ENCODE data around the gene CADPS2. TPM values are rescaled to one million over a fixed set of nuclear protein-coding genes. Genes with fewer than 3 reads are reported as not detected.

Gene CADPS2
- total RNA-seq (ENCODE audit: low replicate concordance): 6.6 and 10.1 TPM in 2 replicates
- long read RNA-seq, partial matches to known transcripts: 1 of 6 reads
- long read RNA-seq, other reads (novel, unspliced or antisense): 5 of 6 reads

DNA sequence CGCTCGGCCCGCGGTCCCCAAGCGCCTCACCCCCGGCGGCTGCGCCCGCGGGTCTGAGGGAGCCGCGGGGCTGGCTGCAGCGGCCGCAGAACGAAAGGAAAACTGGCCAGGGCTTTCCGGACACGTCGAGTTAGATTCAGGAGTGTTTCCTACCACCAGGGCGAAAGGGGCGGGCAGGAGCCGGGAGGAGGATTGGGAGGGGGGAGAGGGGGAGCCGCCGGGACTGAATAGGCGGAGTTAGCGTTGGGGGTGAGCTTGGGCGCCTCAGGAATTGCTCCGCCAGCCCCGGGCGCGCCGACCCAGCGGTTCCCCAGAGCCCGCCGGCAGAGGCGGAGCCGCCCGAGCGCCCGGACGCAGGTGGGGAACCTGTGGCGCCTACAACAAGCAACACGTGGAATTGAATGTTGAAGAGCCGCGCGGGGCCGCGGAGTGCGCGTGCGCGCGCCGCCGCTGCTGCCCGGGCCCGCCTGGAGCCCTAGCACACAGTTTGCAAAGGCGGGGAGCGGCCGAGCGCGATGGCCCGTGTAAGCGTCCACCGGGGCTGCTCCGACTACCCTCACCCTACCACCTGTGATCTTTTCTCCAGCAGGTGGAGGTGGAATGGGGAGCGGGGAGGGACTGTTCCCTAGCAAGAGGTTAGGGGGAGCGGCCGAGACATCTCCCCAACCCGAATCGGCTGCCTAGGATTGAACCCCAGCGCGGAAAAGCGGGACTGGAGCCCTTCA, at the start of gene CADPS2:
TSS of gene CADPS2 (minus strand) at position 104 of the 725 bp plus-strand sequence. CDS start 123 bp downstream, outside the sequence.
- TF ChIP-seq, protein P1, sequence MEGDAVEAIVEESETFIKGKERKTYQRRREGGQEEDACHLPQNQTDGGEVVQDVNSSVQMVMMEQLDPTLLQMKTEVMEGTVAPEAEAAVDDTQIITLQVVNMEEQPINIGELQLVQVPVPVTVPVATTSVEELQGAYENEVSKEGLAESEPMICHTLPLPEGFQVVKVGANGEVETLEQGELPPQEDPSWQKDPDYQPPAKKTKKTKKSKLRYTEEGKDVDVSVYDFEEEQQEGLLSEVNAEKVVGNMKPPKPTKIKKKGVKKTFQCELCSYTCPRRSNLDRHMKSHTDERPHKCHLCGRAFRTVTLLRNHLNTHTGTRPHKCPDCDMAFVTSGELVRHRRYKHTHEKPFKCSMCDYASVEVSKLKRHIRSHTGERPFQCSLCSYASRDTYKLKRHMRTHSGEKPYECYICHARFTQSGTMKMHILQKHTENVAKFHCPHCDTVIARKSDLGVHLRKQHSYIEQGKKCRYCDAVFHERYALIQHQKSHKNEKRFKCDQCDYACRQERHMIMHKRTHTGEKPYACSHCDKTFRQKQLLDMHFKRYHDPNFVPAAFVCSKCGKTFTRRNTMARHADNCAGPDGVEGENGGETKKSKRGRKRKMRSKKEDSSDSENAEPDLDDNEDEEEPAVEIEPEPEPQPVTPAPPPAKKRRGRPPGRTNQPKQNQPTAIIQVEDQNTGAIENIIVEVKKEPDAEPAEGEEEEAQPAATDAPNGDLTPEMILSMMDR (conservative IDR thresholded peaks at IDR 0.05): peak; percentile 59
- no peaks in the 10 kb centered on the region for H3K36me3 Mint-ChIP-seq
- peak within 1 kb of the TSS; percentile 74 for H3K27ac Mint-ChIP-seq
- DNase-seq (ENCODE audit: extremely low spot score, unreplicated experiment): peak; percentile 82
- peak within 1 kb of the TSS; percentile 93 for H3K4me3 Mint-ChIP-seq
- H3K4me1 Mint-ChIP-seq (ENCODE audit: unreplicated experiment): peaks cover 17% of the 10 kb centered on the region
- peaks cover 48% of the 10 kb centered on the region for H3K27me3 Mint-ChIP-seq
- no peaks in the 10 kb centered on the region for H3K9me3 Mint-ChIP-seq

DNA sequence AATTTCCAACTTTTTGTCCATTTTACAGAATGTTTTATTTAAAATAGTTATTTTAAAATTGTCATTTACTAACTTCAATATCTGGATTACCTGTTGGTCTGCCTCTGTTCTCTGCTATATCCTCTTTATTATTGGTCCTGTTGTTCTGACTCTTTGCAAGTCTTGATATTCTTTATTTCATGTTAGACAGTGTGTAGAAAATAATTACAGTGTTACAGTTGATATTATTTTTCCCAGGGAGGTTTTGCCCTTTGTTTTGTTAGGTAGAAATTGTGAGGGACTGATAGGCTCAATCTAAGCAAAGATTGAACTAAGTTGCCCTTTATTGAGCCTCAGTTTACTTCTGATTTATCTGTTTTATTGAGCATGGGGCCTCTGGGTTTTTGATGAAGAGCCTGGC, 49.4 kb upstream of the CADPS2 start:
- H3K27me3 Mint-ChIP-seq: no peaks in the 10 kb centered on the region
- H3K9me3 Mint-ChIP-seq: no peaks in the 10 kb centered on the region
- H3K4me1 Mint-ChIP-seq (ENCODE audit: unreplicated experiment): no peaks in the 10 kb centered on the region
- no peaks in the 10 kb centered on the region for H3K36me3 Mint-ChIP-seq
- H3K4me3 Mint-ChIP-seq: no peak overlapping the region
- no peak for DNase-seq (ENCODE audit: extremely low spot score, unreplicated experiment)
- H3K27ac Mint-ChIP-seq: no peak overlapping the region
- TF ChIP-seq, protein P1 (conservative IDR thresholded peaks at IDR 0.05): no peak

DNA sequence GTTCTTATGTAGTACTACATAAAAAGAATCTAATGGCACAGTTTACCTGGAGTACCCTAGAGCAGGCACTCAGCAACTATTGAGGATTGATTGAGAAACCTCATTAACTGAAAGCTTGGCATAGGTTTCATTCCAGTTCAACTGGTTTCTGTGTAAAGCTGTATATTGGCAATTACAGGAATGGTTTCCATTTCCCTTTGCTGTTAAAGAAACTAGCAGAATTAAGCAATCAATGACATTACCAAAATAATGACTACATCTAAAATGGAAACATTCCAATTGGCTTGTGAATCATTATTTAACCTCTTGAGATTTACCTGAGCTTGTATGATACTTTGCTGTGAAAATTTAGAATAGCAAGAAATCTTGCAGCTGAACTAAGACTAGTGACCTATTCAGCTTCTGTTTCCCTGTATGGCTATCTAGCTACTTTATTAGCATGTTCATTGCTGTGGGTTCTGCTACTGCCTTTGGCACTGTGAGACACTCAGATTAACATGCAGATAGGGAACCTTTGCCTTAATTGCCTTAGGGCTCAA, 33.5 kb upstream of the CADPS2 start:
- H3K9me3 Mint-ChIP-seq: no peaks in the 10 kb centered on the region
- H3K27ac Mint-ChIP-seq: peak overlapping the region; percentile 7
- H3K4me3 Mint-ChIP-seq: peak overlapping the region; percentile 27
- TF ChIP-seq, protein P1 (conservative IDR thresholded peaks at IDR 0.05): no peak
- H3K36me3 Mint-ChIP-seq: no peaks in the 10 kb centered on the region
- H3K4me1 Mint-ChIP-seq (ENCODE audit: unreplicated experiment): no peaks in the 10 kb centered on the region
- H3K27me3 Mint-ChIP-seq: peaks cover 3% of the 10 kb centered on the region
- DNase-seq (ENCODE audit: extremely low spot score, unreplicated experiment): no peak

DNA sequence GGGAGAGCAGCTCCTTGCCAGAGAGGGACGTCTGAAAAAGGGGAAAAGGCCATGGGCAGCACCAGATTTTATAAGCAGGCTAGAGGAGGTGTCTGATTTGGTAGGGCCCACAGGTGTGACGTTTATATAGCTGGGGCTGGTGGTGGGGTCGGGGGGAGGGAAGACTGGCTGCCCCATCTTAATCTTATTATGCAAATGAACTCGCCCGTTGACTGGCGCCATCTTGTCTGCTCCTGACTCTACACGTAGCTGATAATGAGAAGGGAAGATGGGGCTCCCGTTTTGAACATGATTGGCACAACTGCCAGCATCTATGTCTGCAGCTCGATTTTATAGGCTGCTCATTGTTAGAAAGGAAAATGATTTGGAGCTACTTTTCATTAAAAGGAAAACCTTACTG, 28.6 kb upstream of the CADPS2 start:
- no peaks in the 10 kb centered on the region for H3K4me1 Mint-ChIP-seq (ENCODE audit: unreplicated experiment)
- DNase-seq (ENCODE audit: extremely low spot score, unreplicated experiment): no peak
- H3K36me3 Mint-ChIP-seq: no peaks in the 10 kb centered on the region
- H3K27ac Mint-ChIP-seq: no peak overlapping the region
- H3K4me3 Mint-ChIP-seq: no peak overlapping the region
- TF ChIP-seq, protein P1 (conservative IDR thresholded peaks at IDR 0.05): no peak
- peaks cover 3% of the 10 kb centered on the region for H3K27me3 Mint-ChIP-seq
- H3K9me3 Mint-ChIP-seq: no peaks in the 10 kb centered on the region

DNA sequence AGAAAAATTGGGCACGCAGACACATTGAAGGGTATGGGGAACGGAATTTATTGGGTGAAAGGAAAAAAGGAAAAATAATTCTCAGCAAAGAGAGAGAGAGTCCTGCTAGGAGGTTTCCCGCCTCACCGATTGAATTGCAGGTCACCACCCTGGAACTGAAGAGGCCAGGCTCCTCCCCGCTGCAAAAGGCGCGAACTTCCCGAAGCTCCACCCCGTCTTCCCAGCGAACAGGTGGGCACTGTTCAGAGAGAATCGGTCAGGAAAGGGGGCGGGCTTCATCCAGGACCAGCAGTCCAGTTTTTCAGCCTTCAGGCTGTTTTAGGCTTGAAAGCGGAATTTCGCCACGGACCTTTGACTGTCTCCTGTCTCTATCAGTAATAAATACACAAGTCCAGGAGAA, 27.3 kb upstream of the CADPS2 start:
- no peaks in the 10 kb centered on the region for H3K4me1 Mint-ChIP-seq (ENCODE audit: unreplicated experiment)
- H3K27me3 Mint-ChIP-seq: no peaks in the 10 kb centered on the region
- no peaks in the 10 kb centered on the region for H3K36me3 Mint-ChIP-seq
- TF ChIP-seq, protein P1 (conservative IDR thresholded peaks at IDR 0.05): no peak
- DNase-seq (ENCODE audit: extremely low spot score, unreplicated experiment): no peak
- H3K9me3 Mint-ChIP-seq: no peaks in the 10 kb centered on the region
- no peak overlapping the region for H3K27ac Mint-ChIP-seq
- H3K4me3 Mint-ChIP-seq: no peak overlapping the region
